Activated T-helper 9 cell treated with anti-CD3 and anti-CD28 coated beads, Interleukin-2, amount 50 U/mL, for 16 hours (primary cell): ENCODE measurements around the gene EEF2.
A peak's percentile ranks its signal among the peaks of the same experiment; 100 is the strongest.

Source experiments
- DNase-seq: peaks from one replicate; pipeline ENCODE4 v3.0.0-alpha.2; 2020; ENCODE audit warnings: low read depth

The EEF2 gene

DNA sequence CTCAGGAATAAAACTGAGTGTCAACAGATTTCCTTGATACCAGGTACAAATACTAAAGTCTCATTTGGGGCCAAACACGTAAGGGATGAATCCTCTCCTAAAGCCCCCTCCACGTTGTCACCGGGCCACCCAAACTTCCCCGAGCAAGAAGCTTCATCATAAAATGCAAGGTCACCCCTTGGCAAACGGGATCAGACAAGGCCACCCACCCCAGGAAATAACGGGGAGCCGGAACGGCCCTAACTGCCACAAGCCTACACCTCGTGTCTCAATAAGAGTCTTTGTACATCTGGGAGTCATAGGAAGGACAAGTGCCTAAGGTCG is 717 bp downstream of the EEF2 start:
- no peak for DNase-seq

DNA sequence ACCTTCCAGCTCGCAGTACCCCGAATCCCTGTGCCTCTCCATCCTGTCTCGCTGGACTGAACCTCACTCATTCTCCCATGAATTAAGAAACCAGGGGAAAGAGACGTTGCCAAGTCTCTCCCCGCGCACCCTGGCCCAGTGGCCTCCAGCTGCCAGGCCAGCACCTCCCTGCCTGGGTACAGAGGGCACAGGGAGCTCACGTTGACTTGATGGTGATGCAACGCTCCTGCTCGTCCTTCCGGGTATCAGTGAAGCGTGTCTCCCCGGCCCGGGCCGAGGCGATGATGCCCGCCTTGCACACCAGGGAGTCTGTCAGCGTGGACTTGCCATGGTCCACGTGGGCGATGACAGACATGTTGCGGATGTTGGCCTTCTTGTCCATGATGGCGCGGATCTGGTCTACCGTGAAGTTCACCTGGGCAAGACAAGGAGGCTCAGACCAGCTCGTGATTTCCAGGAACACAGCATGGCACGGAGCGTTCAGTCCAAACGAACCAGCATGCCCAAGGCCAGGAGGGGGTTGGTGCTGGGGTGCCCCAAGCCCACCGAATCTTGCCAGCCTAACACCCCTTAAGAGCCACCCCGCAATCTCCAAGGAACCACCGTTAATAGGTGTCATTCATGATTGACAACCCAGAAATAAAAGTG is 1.2 kb downstream of the EEF2 start:
- no peak for DNase-seq

DNA sequence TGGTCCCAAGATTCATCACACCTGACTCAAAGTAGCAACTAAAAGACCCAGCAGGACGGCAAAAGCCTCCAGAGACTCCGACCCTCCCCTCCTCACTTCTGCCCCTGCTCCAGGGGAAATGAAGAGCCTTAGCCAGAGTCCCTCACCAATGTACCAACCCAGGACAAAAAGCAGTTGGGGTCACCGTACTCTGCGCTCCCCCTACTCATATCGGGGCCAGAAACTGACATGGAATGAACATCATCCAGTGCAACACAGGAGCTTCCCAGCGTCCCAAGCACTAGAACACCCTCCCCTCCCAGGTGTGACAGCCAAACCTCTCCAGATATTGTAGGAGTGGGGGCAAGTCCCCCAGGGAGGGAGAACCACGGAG is 1.7 kb downstream of the EEF2 start:
- no peak for DNase-seq

DNA sequence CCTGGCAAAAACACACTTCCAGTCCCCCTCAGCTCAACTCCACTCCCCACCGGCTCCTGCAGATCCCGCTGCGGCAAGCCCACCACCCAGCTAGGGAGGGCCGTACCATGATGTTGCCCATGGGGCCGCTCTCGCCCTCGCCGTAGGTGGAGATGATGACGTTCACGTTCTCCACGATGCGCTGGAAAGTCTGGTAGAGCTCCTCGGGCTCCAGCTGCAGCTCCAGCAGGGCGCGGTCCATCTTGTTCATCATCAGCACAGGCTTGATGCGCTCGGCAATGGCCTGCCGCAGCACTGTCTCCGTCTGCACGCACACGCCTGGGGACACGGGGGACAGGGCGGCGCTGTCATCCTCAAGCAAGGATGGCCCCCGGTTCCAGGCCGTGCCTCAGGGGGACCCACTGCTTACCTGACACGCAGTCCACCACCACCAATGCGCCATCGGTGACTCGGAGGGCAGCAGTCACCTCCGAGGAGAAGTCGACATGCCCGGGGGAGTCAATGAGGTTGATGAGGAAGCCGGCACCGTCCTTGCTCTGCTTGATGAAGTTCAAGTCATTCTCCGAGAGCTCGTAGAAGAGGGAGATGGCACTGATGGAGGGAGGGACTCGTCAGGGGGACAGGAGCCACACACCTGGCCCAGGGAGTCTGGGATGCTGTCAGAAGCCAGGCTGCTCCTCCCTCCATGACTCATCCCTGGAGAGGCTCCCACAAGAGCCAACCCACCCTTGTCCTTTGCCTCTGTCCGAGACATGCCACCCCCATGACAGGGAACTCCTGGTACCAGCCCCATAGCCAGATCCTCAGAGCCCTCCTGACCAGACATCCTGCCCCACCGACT is 2.3 kb downstream of the EEF2 start:
- DNase-seq: no peak

DNA sequence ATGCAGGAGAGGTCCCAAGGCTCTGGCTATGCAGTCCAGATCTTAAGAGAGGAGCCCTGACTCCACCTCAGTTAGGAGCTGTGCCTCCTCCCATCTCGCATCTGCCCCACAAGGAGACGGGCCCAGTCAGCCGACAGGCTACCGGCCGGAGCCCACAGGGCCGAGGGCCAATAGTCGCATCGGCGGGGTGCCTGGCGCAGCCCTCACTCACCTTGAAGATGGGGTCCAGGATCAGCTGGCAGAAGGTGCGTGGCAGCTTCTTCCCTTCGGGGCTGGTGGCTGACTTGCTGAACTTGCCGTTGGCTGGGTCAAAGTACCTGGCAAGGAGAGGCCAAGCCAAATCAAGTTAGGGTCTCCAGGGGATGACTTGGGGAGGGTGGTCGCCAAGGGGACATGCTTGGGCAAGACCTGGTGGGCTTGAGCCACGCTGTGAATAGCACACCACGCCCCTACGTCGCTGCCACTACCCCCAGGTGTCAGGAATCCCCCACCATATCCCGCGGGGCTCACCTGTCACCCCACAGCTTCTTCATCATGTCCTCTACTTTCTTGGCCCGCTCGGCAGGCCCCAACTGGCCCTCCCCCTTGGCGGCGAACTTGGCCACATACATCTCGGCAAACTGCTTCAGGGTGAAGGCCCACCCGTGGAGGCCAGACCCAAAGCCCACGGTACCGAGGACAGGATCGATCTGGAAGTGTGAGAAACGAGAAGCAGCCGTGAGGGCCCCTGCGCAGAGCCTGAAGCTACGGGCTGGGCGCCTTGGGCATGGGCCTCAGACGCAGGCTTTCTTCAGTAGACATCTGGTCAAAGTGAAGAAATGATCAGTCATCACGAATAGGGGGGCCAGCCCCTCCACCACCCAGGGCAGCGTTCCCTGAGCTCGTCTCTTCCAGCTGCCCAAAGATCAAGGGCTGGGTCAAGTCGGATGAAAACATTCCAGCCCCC is 3.3 kb downstream of the EEF2 start:
- DNase-seq: no peak

DNA sequence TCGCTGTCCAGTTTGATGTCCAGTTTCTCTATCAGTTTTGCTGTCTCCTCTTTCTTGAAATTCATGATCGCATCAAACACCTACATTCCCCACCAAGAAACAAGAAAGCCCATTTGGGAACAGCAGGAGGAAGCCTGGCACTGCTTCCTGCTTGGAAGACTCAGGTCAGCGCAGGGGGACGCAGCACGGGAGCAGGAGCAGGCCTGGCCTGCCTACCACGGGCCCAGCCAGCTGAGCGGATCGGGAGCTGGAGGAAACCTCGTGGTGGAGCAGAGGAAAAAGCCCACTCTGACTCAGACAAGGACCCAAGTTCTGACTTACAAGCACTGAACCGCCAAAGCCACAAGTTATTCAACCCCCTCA is 3.9 kb downstream of the EEF2 start:
- DNase-seq: no peak

DNA sequence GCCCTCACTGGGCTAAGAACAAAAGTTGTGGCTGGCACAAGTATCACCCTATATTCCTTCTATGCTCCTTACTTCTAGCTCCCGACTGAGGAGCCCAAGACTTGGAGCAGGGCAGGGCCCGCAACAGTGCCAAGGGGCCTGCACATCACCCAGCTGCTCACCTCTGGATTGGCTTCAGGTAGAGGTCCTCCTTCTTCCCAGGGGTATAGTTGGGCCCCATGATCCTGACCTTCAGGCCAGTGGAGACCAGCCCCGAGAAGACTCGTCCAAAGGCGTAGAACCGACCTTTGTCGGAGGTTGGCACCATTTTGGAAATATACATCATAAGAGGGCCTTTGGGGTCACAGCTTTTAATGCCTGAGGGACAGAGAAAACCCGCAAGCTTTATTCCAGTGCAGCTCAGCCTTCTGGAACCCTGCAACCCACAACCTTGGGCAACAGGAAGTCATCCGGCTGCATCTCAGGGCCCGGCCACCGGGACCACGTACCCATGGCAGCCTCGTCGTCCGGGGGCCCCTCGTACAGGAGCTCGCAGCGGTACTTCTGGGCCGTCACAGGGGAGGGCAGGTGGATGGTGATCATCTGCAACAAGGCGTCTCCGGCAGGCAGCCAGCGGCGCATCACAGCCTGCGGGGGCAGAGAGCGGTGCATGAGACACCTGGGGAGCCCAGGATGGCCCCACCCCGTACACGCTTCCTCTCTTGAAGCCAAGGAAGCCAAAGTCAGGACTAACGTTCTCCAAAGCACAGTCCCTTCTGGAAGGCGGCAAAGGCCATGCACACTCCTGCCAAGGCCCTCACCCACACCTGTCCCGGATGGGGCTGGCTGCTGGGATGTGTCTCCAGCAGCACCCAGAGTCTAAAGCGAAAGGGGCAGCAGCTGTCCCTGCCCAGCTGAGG is 4.7 kb downstream of the EEF2 start:
- DNase-seq: no peak

DNA sequence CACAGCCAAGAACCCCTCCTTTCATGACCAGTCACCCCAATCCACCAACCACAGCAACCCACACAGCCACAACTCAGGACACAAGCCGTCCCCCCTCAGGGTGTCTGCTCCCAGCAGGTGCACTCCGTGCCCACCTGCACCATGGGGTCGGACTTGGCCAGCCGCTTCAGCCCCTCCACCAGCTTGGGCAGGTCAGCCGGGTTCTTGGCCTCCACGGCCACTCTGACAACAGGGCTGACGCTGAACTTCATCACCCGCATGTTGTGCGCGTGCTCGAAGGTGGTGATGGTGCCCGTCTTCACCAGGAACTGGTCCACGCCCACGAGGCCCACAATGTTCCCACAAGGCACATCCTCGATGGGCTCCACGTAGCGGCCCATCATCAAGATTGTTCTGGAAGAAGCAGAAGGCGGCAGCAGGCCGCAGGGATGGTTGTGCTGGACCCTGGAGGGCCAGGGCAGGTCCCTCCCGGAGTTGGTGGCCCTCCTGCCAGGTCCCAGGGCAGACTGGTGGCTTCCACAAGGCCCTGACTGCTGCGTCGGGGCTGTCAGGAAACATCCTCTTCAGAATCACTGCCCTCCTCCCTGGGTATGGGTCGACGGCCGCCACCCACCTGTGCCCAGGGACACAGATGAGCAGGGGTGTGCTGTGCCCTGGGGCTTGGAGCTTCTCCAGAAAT is 5.5 kb downstream of the EEF2 start:
- DNase-seq: no peak

DNA sequence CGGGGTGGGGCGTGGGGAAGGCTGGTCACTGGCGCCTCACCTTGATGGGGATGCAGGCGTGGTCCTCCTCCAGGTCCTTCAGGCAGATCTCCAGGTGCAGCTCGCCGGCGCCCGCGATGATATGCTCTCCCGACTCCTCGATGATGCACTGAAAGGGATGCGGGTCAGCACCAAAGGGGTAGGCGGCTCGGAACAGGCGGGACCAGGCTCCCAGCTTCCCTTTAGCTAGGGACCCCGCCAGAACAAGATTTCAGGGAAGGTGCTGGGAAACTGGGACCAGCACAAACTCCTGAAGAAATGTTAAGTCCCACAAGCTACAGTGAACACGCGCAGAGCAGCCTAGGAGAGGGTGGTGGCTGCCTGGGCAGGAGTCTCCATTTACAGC is 6.0 kb downstream of the EEF2 start:
- DNase-seq: no peak

DNA sequence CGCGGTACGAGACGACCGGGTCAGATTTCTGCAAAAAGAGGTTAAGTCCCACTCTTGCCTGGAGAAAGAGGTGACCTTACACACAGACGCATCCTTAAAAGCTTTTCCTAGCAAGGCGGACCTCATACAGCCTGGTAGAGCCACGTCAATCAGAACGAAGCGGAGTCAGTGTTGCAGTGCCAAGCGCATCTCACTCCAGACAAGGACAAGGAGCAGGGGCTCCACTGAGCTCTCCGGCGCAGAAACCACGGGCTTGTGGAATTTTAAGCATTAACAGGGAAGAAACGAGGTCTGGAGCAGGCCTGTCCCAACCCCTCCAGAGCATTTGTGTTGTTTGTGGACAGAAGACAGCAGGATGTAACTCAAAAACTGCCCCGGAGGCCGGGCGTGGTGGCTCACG is 7.1 kb downstream of the EEF2 start:
- DNase-seq: no peak

DNA sequence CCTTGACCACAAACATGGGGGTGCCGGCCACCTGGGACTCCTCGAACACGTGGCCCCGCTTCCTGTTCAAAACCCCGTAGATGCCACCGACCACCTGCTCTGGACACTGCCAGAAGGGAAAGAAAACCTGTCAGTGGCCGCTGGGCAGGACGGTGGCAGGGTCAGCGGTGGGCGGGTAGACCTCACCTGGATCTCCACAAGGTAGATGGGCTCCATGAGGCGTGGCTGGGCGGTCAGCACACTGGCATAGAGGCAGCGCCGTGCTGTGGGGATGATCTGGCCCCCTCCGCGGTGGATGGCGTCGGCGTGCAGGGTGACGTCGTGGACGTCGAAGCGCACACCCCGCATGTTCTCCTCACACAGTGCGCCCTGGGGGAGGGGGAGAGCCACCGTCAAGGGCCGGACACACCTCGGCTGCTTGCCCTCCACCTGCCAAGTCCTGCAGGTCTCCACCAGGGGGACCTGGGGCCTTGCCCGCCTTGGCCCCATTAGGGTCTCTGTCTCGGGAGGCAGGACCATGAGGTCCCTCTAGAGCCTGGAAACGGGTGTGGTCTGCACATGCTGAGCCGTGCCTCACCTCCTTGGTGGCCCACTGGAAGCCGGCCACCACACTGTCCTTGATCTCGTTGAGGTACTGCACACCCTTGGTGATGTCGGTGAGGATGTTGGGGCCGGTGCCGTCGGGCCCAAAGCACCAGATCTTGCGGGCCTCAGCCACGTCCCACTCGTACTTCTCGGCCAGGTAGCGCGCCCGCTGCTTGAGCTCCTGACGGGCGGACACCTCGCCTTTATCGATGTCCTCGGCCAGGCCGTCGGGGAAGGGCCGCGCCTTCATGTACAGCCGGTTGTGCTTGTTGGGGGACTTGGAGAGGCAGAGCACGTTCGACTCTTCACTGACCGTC is 7.8 kb downstream of the EEF2 start:
- DNase-seq: no peak

DNA sequence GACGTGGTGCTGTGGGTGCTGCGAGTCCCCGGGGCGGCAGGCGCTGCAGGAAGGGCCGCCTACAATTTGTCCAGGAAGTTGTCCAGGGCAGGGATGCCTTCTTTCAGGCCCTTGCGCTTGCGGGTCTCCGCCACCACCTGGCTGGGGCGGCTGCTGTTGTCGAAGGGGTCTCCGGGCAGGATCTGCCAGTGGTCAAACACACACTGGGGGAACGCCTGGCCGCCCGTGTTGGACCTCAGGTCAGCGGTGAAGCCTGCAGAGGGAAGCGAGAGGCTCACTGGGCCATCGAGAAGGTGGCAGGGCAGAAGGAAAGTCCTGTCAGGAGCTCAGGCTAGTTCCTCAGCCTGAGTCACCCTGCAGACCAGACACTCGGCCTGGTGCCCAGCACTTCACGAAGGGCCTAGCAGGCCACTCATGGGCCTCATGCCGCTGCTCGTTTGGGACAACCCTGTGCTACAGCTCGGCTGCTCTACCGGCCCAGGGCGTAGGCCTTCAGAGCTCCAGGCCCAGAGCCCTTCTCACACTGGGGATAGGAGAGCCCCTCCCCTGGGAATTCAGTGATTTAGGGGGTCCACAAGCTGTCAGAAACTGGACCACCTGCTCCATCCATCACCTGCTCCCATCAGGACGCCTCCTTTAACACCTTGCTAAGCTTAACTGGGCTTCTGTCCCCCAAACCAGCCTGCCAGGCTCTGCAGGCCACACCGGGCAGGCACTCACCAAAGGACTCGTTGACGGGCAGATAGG is 8.6 kb downstream of the EEF2 start:
- no peak for DNase-seq

DNA sequence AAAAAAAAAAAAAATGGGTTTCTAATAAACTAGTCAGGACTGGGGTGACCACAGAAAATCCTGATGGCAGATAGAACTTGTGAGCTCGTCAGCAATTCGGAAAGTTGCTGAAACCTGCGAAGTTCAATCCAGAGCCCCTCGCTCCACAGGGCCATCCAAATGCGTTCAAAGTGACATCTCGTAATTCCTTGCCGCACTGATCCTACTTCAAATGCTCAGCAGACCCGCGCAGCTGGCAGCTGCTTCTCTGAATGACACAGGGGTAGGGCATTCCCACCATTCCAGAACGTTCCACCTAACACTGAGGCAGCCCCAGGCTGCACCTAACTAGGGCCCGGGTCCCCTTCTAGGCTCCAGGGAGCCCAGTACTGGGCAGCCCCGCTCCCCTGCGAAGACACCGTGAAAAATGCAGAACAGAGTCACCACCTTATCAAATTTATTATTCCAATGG is 9.6 kb downstream of the EEF2 start:
- no peak for DNase-seq

DNA sequence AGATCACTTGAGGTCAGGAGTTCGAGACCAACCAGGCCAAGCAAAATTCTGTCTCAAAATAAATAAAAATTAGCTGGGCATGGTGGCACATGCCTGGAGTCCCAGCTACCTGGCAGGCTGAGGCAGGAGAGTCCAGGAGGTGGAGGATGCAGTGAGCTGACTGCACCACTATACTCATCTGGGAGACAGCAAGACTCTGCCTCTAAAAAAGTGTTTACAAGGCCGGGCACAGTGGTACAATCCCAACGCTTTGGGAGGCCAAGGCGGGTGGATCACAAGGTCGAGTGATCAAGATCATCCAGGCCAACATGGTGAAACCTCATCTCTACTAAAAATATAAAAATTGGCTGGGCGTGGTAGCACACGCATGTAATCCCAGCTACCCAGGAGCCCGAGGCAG is 10.1 kb downstream of the EEF2 start:
- no peak for DNase-seq

DNA sequence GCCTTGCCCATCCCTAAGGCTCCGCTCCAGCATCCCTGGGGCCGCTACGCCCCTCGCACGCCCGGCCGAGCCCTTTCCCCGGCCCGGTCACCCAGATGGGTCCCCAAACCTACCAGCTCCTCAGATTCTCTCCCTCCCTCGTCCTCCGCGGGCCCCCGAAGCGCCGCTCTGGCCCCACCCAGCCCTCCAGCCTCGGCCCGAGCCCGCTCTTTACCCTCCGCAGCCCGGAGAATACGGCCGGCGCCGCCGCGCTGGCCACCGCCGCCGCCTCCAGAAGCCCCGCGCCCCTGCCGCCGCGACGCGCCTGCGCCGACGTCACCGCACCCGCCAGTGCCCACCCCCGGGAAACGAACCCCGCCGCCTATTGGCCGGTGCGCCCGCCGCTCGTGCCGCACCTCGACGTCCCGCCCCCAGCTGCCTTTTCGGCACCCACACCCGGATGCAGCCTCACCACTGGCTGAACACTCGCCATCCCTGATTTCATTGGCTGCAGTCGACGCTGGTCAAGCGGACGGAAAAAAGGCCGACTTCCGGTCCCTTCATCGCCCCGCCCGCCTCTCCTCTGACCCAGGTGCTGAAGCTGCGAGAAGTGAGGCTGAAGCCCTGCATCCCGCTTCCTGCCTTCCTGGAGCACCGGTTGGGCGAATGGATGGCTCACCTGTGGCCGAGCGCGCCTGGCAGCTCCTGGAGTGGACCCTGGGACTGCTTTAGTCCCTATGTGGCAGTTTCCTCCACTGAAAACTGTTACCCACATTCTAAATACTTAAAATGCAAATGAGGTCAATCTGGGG is 14.3 kb downstream of the EEF2 start, which contains the start of gene DAPK3:
DAPK3 (minus strand) TSS at position 292 of the 791 bp plus-strand sequence. CDS start 1,364 bp downstream, outside the sequence.
- DNase-seq: peak; percentile 89

DNA sequence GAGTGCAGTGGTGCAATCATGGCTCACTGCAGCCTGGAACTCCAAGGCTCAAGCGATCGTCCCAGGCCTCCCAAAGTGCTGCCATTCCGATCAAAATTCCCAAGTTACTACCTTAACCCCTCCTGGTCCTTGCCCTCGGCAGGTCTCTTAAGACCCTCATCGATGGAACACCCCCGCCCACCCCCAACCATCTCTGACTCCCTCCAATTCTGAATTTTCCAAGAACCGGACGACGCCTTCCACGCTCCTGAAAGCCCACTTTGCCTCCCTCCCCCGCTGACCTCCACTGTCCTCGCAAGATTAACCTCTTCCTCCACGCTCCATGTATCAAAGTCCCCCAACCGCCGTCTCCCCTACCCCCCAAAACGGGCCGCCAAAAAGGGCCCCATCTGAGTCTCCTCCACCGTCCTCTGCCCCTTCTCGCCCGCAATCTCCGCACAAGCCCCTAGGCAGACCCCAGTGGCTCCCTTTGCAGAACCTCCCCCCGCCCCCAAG is 14.9 kb downstream of the EEF2 start:
- DNase-seq: no peak

DNA sequence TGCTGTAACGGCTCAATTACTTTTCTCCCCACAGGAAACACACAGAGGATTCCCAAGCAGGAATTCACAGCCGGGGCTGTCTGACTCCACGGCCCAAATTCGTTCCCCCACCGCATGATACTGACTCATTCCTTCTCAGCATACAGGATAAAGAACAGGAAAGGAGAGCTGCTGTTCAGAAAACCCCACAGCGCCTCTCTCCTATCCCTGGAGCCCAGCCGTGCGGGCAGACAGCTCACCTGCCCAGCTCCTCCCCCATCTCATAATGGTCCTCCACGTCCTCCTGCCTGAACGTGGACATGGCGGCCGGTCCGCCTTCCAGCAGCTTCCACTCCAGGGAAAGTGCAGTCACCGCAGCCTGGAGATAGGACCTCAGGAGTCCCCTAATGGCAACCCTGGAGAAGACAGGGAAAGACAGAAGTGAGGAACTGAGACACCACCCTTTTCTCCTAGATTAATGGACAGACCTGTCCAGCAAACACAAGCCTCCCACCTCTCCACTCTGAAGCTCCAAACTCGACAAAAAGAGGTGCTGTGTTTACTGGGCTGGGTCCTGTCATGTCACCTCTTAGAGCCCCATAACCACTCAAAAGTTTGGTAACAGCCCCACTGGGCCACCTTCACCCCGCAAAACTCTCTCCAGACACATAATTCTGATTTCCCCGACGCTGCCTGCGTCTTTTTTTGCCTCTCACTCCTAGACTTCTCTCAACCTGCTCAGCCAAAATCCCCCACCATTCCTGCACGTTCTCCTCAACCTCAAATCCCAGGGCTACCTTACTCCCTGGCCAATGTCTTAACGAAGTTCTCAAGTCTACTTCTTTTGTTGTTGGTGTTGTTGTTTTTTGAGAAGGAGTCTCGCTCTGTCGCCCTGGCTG is 15.6 kb downstream of the EEF2 start:
- no peak for DNase-seq
